ENCODE measurements around the gene TASP1.

- no peak for TF ChIP-seq CTCF (IDR thresholded peaks at IDR 0.05)
- no peak for TF ChIP-seq EP300 (IDR thresholded peaks at IDR 0.05)
Measured at GRCh38 chr20:13515796-13516558, 122.8 kb downstream of the TASP1 start.

Data from esophagus muscularis mucosa (tissue), 3 donors.